GM19324 (cell line): ENCODE data around the gene DCDC2.
"Not testable (repeated sequence)": the region's sequence is repeated elsewhere in the genome, so short reads cannot be mapped to it uniquely, and the experiment has no call there.

ENCODE experiments used
- ATAC-seq: cut with Tn5 transposase; IDR thresholded peaks from one replicate; pipeline ENCODE4 v1.9.1; 2021; ENCODE audit warnings: mild to moderate bottlenecking, moderate library complexity; ENCODE audit not compliant: unreplicated experiment, low FRiP score

The DCDC2 gene

DNA sequence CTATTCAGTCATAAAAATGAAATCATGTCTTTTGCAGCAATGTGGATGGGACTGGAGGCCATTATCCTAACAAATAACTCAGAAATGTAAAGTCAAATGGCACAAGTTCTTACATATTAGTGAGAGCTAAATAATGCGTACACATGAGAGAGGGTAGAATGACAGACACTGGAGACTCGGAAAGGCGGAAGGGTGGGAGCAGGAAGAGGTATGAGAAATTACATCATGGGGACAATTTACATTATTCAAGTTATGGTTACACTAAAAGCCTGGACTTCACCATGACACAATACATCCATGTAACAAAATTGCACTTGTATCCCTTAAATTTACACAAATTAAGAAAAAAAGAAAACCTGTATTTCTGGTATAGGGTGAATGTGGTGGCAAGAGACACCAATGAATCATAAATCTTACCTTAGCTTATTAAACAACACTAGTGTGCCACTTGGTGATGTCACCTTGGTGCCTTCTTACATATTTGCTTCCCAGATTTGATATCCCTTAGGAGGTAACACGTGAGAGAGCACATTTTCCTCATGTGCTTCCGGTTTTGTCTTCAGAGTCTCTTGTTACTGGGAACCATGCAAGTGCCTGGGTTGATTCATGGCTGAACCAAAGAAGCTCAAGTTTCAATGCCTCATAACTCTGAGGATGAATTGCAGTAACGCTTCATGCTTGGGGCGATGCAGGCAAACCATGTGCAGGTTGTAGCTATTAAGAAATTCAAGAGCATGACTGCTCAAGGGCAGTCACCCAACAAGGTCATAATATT, 84.6 kb downstream of the DCDC2 start:
- no peak for ATAC-seq

DNA sequence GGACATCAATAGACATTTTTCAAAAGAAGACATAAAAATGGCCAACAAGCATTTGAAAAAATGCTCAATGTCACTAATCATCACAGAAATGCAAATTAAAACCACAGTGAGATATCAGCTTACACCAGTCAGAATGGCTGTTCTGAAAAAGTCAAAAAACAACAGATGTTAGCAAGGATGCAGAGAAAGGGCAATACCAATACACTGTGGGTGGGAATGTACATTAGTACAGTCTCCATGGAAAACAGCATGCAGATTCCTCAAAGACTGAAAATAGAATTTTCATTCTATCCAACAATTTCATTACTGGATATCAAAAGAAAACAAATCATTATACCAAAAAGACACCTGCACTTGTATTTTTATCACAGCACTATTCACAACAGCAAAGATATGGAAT, 85.3 kb downstream of the DCDC2 start:
- ATAC-seq = no peak

DNA sequence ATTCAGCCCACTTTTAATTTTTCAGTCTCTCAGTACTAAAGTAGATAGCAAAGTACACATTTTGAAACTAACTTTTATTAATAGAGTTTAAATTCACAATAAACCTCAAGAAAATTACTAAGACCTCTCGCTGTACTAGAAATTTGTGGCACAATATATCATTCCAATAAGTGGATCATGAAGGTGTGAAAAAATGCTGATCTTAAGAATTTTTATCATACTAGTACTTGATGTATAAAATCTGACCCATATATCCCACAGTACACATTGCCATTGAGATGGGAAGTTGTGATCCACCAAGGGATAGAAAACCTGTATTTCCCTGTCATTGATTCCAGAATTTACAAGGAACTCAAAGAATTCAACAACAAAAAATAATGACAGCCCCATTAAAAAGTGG, 85.7 kb downstream of the DCDC2 start:
- no peak for ATAC-seq

DNA sequence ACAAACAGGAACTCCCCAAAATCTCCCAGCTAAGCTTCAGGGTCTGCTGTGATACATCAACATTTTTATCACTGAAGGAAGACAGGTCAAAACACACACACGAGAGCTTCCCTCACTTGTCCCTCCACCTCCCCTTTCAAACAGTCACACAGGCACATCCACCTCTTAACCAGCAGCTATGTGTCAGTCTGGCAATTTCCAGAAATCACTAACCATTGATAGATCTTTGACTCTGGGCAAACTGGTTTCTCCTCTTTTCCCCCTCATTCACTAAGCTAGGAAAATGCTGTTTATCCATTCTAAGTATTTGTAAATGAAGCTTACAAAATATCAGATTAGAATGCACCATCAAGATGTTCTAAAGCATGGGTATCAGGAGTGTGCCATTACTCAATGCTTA, 87.8 kb downstream of the DCDC2 start:
- no peak for ATAC-seq

DNA sequence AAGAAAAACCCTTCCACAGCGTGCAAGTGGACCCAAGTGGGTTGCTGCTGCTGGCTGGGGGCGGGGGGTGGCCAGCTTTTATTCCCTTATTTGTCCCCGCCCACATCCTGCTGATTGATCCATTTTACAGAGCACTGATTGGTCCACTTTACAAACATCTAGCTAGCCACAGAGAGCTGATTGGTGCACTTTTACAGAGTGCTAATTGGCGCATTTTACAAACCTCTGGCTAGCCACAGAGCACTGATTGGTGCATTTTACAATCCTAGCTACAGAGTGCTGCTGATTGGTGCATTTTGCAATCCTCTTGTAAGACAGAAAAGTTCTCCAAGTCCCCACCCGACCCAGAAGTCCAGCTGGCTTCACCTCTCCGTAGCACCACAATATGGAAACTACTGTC, 99.6 kb downstream of the DCDC2 start:
- not testable (repeated sequence) for ATAC-seq

DNA sequence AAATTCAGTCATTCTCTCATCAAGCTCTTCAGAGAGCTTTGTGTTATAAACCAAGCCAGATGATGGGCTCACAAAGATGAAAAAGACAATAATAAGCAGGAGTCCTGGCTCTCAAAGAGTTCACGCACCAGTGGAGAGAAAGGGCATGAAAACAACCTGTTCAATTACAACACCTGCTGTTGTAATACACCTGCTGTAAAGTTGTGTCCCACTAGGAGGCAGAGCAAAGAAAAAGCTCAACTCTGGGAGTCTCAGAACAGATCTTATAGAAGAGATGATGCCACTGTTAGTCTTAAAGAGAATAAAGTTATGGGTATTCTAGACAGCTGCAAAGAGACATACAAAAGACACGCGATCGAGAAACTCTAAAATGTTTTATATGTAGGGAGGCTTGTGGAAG, 100.6 kb downstream of the DCDC2 start:
- ATAC-seq = no peak

DNA sequence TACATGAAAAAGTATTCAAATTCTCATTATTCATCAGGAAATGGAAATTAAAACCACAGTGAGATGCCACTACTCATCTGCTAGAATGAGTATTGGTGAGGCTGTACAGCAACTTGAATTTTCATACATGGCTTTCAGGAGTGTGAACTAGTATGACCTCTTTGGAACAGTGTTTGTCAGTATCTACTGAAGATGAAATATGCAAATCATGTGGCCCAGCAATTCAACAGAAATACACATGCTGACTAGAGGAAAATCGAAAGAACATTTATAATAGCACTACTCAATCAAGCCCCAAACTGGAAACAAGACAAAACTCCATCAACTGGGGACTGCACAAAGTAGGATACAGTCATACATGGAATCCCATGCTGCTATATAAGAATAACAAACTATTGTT, 102.2 kb downstream of the DCDC2 start:
- peak; percentile 99 for ATAC-seq

DNA sequence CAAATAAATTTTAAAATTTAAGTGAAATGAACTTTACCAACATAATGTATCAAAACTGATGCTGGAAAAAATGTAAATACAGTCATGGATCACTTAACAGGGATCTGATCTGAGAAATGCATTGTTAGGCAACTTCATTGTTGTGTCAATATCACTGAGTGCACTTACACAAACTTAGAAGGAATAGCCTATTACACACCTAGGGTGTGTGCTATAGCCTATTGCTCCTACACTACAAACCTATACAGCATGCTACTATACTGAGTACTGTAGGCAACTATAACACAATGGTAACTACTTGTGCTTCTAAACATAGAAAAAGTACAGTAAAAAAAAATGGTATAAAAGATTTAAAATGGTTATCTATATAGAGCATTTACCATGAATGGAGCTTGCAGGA, 104.5 kb downstream of the DCDC2 start:
- no peak for ATAC-seq

DNA sequence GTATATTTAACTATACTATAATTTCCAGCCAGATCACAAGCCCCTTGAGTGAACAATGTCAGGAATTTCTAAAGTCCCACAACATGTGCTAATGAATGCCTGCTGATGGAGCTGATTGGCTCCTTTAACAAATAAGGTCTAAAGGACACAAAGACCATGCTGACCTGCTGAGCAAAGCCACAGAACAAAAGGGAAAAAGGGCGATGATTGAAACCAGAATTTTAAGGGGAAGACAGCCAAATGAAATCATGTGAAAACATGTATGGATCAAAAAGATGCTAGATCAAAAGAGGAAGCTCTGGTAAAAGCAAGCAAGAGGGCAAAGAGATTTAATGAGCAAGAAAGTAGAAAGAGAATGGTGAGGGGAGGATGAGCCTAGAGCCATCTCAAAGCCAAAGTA, 105.6 kb downstream of the DCDC2 start:
- no peak for ATAC-seq

DNA sequence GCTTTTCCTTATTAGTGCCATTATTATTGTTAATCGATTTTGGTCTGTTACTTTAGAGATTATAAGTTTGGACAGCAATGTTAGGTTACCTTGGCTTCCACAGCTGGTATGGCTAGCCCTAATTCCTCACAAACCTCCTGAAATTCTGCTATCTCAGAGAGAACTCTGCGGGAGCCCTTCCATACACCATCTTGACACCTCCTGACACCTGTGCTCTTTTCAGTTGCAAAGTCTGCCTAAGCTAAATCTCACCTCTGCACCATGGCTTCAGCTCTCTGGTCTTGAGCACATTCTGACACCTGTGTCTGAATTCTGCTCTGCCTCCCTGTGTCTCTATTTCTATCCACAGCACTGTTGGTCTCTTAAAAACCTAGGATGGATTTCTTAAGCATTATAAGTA, 106.5 kb downstream of the DCDC2 start:
- no peak for ATAC-seq

DNA sequence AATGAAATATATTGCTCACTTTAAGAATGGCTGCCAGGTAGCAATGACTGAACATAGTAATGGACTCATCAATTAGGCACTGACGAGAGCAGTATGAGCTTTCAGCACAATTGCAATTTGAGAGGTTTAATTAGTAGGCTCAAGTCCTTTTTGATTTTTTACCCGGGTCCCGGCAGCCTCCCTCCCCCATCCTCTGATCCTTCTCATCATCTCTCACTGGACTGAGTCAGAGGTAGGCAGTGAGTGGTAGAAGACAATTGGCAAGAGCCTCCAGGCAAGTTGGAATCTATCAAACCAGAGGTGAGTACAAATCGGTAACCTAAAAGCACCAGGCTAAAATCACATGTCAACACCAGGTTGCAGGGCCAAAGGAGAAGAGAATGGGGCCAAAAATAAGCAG, 107.9 kb downstream of the DCDC2 start:
- ATAC-seq = no peak

DNA sequence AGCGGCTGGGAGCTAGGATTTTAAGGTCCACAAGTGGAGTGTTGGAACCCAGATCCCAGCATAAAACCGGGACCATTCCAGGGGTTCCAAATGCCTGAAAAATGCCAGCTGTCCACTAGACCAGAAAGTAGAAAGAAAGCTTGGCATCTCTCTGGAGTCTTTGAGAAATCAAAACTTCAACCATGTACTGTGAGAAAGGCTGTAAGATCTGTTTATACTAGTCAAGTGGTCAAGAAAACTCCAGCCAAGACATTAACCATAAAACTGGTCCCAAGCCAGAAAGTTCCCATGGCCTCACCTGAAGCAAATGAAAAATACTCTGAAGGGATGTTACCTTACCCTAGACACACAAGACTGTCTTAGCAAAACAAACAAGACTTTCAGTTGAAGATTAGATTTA, 112.6 kb downstream of the DCDC2 start:
- no peak for ATAC-seq

DNA sequence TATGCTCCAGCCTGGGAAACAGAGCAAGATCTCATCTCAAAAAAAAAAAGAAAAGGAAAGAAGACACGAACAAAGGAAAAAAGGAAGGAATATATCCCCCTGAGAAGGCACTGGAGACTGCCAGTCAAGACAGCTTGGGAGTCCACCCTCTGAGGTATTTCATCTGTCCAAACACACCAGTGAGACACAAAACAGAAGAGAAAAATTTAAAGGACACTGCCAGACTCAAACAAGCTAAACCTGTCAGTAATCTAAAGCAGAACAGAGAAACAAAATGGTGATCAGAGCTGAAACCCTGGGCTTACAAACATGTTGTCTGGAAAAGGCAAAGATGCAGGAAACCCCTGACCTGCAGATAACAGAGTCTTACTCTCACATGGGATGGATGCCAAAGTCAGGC, 114.9 kb downstream of the DCDC2 start:
- no peak for ATAC-seq

DNA sequence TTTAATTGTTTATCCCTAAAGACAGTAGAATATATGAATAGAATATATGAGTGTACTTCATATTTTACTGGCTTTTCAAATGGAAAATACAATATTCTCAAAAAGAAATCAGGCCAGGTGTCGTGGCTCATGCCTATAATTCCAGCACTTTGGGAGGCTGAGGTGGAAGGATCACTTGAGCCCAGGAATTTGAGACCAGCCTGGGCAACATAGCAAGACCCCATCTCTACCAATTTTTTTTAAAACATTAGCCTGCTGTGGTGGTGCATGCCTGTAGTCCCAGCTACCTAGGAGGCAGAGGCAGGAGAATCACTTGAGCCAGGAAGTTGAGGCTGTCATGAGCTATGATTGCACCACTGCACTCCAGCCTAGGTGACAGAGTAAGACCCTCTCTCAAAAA, 116.1 kb downstream of the DCDC2 start:
- not testable (repeated sequence) for ATAC-seq

DNA sequence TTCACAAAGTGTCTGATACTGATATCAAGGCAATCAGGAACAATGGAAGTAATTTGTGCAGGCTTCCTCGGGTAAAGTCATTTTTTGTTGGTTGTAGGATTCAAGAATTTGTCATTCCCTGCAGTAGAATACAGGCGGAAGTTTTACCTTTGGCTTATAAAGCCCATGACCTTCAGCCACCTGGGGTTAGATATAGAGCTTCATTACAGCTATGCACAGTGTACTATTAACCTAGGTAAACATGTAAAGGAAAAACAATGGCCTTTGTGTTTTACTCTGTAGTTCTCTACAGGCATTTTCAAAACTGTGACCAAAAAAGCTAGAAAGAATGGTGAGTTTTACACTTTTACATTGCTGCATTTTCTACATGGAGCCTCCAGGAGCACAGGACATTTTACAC, 116.9 kb downstream of the DCDC2 start:
- ATAC-seq = no peak

DNA sequence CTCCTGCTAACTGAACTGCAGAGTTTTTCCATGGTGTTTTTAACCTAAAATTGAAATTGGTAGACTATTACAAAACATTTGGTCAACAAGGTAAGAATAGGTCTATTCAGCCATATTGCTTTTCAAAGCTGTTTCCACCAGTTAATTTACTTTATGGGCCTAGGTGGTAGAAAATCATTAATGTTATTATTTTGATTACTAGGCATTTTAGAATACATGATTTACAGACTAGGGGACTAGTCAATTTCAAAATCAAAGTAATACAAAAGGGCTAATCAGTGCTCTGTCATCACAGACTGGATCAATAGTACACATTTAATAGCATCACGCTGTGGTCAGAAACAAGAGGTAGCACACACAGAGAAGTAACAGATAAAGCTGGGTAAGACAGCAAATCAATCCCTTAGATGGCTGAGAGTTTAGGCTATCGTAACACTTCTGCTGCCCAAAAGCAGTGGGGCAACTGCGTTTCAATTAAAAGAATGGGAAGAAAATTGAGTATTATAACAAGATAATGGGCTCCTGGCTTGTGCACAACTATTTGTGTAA, 117.4 kb downstream of the DCDC2 start:
- no peak for ATAC-seq

DNA sequence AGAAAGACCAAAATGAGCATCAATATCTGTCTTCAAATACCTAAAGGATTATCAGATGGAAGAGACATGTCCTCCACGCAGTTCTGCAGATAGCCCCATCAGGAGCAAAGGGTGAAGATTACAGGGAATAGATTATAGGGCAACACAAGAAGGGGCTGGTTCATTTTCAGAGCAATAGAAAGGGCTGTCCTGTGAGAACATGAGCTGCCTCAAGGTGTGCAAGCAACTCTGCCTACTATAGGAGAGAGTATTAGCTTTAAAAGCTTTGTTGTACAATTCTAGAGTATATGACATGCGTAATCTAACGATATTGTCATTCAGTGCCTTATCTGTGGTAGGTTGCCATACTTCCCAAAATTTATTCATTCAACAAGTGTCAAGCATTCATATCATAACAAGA, 119.2 kb downstream of the DCDC2 start:
- no peak for ATAC-seq

DNA sequence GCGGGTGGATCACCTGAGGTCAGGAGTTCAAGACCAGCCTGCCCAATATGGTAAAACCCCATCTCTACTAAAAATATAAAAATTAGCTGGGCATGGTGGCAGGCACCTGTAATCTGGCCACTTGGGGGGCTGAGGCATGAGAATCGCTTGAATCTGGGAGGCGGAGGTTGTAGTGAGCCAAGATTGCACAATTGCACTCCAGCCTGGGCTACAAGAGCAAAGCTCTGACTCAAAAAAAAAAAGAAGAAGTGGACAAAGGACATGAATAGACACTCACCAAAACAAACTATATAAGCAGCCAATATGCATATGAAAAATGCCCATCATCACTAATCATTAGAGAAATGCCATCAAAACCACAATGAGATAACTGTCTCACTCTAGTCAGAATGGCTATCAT, 121.1 kb downstream of the DCDC2 start:
- ATAC-seq = not testable (repeated sequence)

DNA sequence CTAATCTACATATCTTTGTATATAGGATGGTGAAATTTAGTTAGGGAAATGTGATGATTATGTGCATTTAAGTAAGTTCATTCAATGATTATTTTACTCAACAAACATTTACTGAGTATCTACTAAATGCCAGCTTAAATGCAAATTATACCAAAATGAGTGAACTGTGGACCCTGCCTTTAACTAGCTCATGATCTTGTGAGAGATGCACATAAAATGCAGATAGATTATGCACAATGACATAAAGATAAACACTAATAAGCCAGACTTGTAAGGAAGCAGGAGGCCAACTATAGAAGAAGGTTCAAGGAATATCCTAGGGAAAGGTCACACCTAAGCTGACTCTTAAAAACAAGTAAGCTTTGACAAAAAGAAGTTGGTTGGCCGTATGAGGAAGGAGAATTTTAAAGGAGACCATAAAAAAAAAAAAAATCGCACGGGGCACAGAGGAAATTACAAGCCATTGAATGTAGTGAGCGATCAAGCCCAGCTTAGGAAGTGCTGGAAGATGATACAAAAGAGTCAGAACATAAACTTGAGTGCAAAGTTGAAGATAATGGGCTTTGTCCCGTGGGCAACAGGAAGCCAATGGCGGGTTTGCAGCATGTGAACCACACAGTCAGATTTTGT, 123.9 kb downstream of the DCDC2 start:
- no peak for ATAC-seq

DNA sequence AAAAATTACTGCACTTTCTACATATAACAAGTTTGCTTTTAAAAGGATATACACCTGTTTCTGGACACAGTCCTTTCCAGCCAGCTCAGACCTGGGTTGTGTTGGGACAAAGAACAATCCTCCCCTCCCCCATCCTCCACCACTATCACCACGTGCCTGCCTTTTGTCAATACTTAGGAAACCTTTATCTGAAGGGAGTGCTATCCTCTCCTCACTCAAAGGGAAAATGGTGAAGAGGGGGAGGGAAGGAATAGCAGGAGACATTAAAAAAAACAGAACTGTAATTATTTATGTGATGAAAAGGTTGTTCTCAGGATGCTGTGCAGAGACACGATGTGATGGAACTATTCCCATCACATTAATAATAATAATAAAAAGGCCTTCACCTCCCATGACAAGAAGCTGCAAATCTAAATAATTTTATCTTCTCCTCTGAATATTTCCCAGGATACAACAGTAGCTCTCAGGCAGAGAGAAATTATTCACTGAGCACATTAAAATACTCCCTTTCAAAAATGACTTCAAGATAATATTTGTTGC, 126.4 kb downstream of the DCDC2 start:
- no peak for ATAC-seq

DNA sequence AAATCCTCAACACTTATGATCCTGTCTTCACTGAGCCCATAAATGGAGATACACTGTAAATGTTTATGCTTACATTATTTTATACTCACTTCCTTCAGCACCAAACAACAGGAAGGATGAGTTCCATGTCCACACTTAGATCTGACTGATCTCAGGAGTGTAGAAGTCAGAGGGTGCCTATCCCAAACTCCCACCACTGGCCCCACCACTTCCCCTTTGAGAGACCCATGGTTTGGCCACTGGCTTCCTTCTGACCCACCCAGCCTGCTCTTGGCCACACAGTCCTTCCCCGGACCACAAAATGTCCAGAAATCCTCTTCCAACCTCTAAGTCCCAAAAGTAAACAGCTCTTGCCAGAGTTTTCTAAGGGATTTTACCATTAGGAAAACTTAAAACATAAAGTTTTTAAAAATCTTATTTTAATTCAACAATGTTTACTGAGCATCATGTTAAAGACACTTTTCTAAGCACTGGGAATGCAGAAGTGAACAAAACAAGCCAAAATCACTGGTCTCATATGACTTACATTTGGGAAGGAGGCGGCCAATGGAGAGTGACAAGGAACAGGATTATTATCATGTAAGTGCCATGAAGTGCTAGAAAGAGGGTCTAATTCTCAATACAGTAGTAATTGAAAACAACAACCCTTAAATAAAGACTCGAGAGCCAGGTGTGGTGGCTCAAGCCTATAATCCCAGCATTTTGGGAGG, 128.0 kb downstream of the DCDC2 start:
- ATAC-seq = no peak
